HepG2 (cell line): ENCODE data around the gene PRKAR1B. TPM values are rescaled to one million over a fixed set of nuclear protein-coding genes. Genes with fewer than 3 reads are reported as not detected.

ENCODE experiments used
- ATAC-seq: fragments of 200-7000 bp; cut with Tn5 transposase; 3 replicates; pipeline ENCODE4 v1.9.1; 2020; ENCODE audit warnings: mild to moderate bottlenecking, moderate library complexity
- BruUV-seq: library from RNA; stranded (reverse); fragments of 400-500 nt; replicated peaks from 2 replicates; lab custom pipeline; 2021; lab: Mats Ljungman, UMichigan
- CTCF ChIA-PET: fragments of 300-600 bp; formaldehyde crosslinking; extraction: SDS; loops from one replicate; lab custom pipeline; 2021; ENCODE audit warnings: low total read pairs, inconsistent platforms, low intra/inter-chr PET ratio; lab: Yijun Ruan, JAX
- POLR2A ChIA-PET: fragments of 350-600 bp; sonication (Branson Sonifier 250); formaldehyde crosslinking; loops from one replicate; lab custom pipeline; 2020; ENCODE audit warnings: antibody characterized with exemption, inconsistent platforms; lab: Yijun Ruan, JAX
- DNase-seq: peaks from one replicate; pipeline ENCODE4 v3.0.0-alpha.2; 2015; ENCODE audit warnings: low spot score
- FAIRE-seq: peaks from 3 replicates; lab custom pipeline; 2011; peaks lifted over from hg19 to GRCh38; lab: Jason Lieb, UNC
- H2AFZ ChIP-seq: one replicate; pipeline ENCODE4 v1.6.1; 2011; ENCODE audit warnings: low read length, inconsistent platforms
- H3K27ac ChIP-seq: fragments of 300-600 bp; 3 replicates; pipeline ENCODE4 v1.8.0; 2011; ENCODE audit warnings: mixed run types, mild to moderate bottlenecking, mixed read lengths, low read length, inconsistent platforms; ENCODE audit not compliant: insufficient read depth; ENCODE audit errors: extremely low read length
- H3K27me3 ChIP-seq, 2 experiments: fragments of 200-600 bp in 1 of 2; 2 replicates in 1 of 2; 3 replicates in 1 of 2; pipeline versions ENCODE4 v1.6.0 to v1.8.0; 2011; ENCODE audit warnings: low read length in 2 of 2, mild to moderate bottlenecking in 2 of 2, moderate library complexity in 2 of 2, inconsistent platforms in 1 of 2; ENCODE audit not compliant: insufficient read depth in 2 of 2, control insufficient read depth in 1 of 2
- H3K36me3 ChIP-seq, 2 experiments: fragments of 200-600 bp in 1 of 2; replicated peaks in 1 of 2; 2 replicates in 1 of 2; 3 replicates in 1 of 2; pipeline versions ENCODE4 v1.5.1 to v1.8.0; 2011; ENCODE audit warnings: low read length in 2 of 2, inconsistent platforms in 1 of 2; ENCODE audit not compliant: insufficient read depth in 2 of 2, control insufficient read depth in 1 of 2
- H3K4me1 ChIP-seq: 2 replicates; pipeline ENCODE4 v1.5.1; 2012; ENCODE audit warnings: low read length, inconsistent platforms; ENCODE audit not compliant: insufficient read depth
- H3K4me2 ChIP-seq: 2 replicates; pipeline ENCODE4 v1.6.0; 2011; ENCODE audit warnings: low read depth, low read length, inconsistent platforms
- H3K4me3 ChIP-seq, 3 experiments: fragments of 200-600 bp in 1 of 3; sonication (generic), shearing (Covaris generic) in 1 of 3; replicated peaks in 1 of 3; 2 replicates each; pipeline ENCODE4 v1.5.1; 2011 to 2016; ENCODE audit warnings: low read length in 3 of 3, inconsistent platforms in 2 of 3, low read depth in 2 of 3, mild to moderate bottlenecking in 2 of 3, control low read depth in 1 of 3, mixed read lengths in 1 of 3; ENCODE audit not compliant: insufficient read depth in 1 of 3
- H3K79me2 ChIP-seq: one replicate; pipeline ENCODE4 v1.6.1; 2011; ENCODE audit warnings: low read length, inconsistent platforms; ENCODE audit not compliant: insufficient read depth
- H3K9ac ChIP-seq: 2 replicates; pipeline ENCODE4 v1.6.0; 2011; ENCODE audit warnings: mild to moderate bottlenecking, low read depth, low read length, inconsistent platforms; ENCODE audit not compliant: insufficient read depth
- H3K9me3 ChIP-seq: 2 replicates; pipeline ENCODE4 v1.5.1; 2012; ENCODE audit warnings: mild to moderate bottlenecking, low read length
- H4K20me1 ChIP-seq: 2 replicates; pipeline ENCODE4 v1.6.0; 2011; ENCODE audit warnings: inconsistent platforms, mild to moderate bottlenecking, low read length, moderate library complexity; ENCODE audit not compliant: insufficient read depth
- BATF2 ChIP-seq: sonication (generic); formaldehyde crosslinking; IDR thresholded peaks from 2 replicates; pipeline ENCODE4 v1.8.0; 2022; ENCODE audit warnings: mild to moderate bottlenecking, missing genetic modification reagents, moderate library complexity
- CBX1 ChIP-seq: IDR thresholded peaks from one replicate; pipeline ENCODE4 v1.6.1; 2016; ENCODE audit warnings: antibody characterized with exemption, low read depth
- CCAR2 ChIP-seq: fragments of 200-400 bp; formaldehyde crosslinking; optimal IDR thresholded peaks from 2 replicates; pipeline ENCODE3; 2018; ENCODE audit warnings: low read depth, mild to moderate bottlenecking, low read length, moderate library complexity
- CENPBD1 ChIP-seq: sonication (generic); formaldehyde crosslinking; IDR thresholded peaks from 2 replicates; pipeline ENCODE4 v1.8.0; 2022; ENCODE audit warnings: missing genetic modification reagents, low read depth, mild to moderate bottlenecking, borderline replicate concordance
- GATAD2A ChIP-seq: IDR thresholded peaks from 2 replicates; pipeline ENCODE4 v1.6.1; 2016
- GTF2F1 ChIP-seq: fragments of 150-350 bp; IDR thresholded peaks from 2 replicates; pipeline ENCODE4 v1.6.1; 2014; ENCODE audit warnings: low read length
- KLF6 ChIP-seq: IDR thresholded peaks from 2 replicates; pipeline ENCODE4 v1.8.0; 2016; ENCODE audit warnings: missing biosample characterization, missing genetic modification reagents
- LCORL ChIP-seq, 2 experiments: fragments of 450-650 bp in 1 of 2; sonication (generic) in 1 of 2; formaldehyde crosslinking in 1 of 2; IDR thresholded peaks; 2 replicates each; pipeline versions ENCODE4 v1.5.0 to v1.6.1; 2017 to 2020; ENCODE audit warnings: antibody characterized with exemption in 1 of 2, missing genetic modification reagents in 1 of 2
- MAFG ChIP-seq: sonication (generic); formaldehyde crosslinking; IDR thresholded peaks from 2 replicates; pipeline ENCODE4 v1.5.1; 2020; ENCODE audit warnings: mild to moderate bottlenecking, missing genetic modification reagents
- NFYB ChIP-seq: sonication (generic); formaldehyde crosslinking; IDR thresholded peaks from 2 replicates; pipeline ENCODE4 v1.4.0; 2020; ENCODE audit warnings: missing genetic modification reagents
- PHF20 ChIP-seq: sonication (generic); formaldehyde crosslinking; IDR thresholded peaks from 2 replicates; pipeline ENCODE4 v1.5.0; 2020; ENCODE audit warnings: mild to moderate bottlenecking, missing genetic modification reagents
- SATB2 ChIP-seq: sonication (generic); formaldehyde crosslinking; IDR thresholded peaks from 2 replicates; pipeline ENCODE4 v1.5.0; 2020; ENCODE audit warnings: missing genetic modification reagents
- SP4 ChIP-seq: sonication (generic); formaldehyde crosslinking; IDR thresholded peaks from 2 replicates; pipeline ENCODE4 v1.8.1; 2023; ENCODE audit warnings: mild to moderate bottlenecking, missing genetic modification reagents
- ZNF251 ChIP-seq: sonication (generic); formaldehyde crosslinking; IDR thresholded peaks from 2 replicates; pipeline ENCODE4 v1.9.0; 2021; ENCODE audit warnings: mild to moderate bottlenecking, missing genetic modification reagents
- ZNF33B ChIP-seq: sonication (generic); formaldehyde crosslinking; IDR thresholded peaks from 2 replicates; pipeline ENCODE4 v1.5.1; 2020; ENCODE audit warnings: mild to moderate bottlenecking, missing genetic modification reagents
- WGBS: methylation state at CpG from one replicate; pipeline ENCODE4 v1.1.6; 2017; ENCODE audit warnings: low lambda C conversion rate; 5-methylcytosine and 5-hydroxymethylcytosine counted together
- in situ Hi-C: cut with HindIII; loops from 2 replicates; pipeline ENCODE4 v1.10.0; 2017; ENCODE audit warnings: low pct_unique_long_range_greater_than_20kb; ENCODE audit not compliant: extremely low pct_ligation_motif_present
- intact Hi-C: fragments of 100-400 bp; cut with micrococcal nuclease; formaldehyde crosslinking; loops from one replicate; pipeline ENCODE4 v1.10.0; 2022; ENCODE audit not compliant: unreplicated experiment
- polyA plus RNA-seq, 8 experiments: library from polyadenylated mRNA; depleted of rRNA in 3 of 8; stranded (reverse) in 7 of 8; unstranded in 1 of 8; fragments of >200 nt; fragmentation: Illumina TruSeq in 4 of 8; extraction: Trizol in 4 of 8; gene quantifications; 2 replicates each; pipeline versions ENCODE4 v1.2.1 to v1.2.3, GENCODE V29; 2011 to 2016; ENCODE audit warnings: low read depth in 4 of 8, missing spikeins in 1 of 8, mixed read lengths in 1 of 8; ENCODE audit not compliant: insufficient read depth in 1 of 8
- total RNA-seq, 5 experiments: library from RNA; depleted of rRNA; stranded (reverse); fragments of >200 nt; fragmentation: Illumina TruSeq; extraction: Trizol; gene quantifications; 2 replicates each; pipeline ENCODE4 v1.2.3, GENCODE V29; 2016; ENCODE audit warnings: low read depth in 1 of 5

PRKAR1B gene
- total and polyA plus RNA-seq, 2 of the 13 experiments (the other 11 are each of a cell fraction or from before 2014, with no cell fraction given) = 7.9 to 28.2 TPM

GRCh38 chr7:668139-668931 lies 58.7 kb downstream of the PRKAR1B start:
- Histone ChIP-seq H2AFZ (no peak overlapping the region), H3K79me2 (no peaks in the 10 kb centered on the region), H4K20me1 (no peaks in the 10 kb centered on the region), H3K27me3 (no peaks in the 10 kb centered on the region), H3K9ac (no peak overlapping the region), H3K36me3 (peaks cover 2 to 4% of the 10 kb centered on the region in 2 experiments; a peak in 2 of 5 replicates), H3K4me1 (peaks cover 13% of the 10 kb centered on the region), H3K9me3 (no peaks in the 10 kb centered on the region), H3K4me3 (no peak overlapping the region), H3K27ac (no peak overlapping the region), H3K4me2 (no peak overlapping the region)
- WGBS = 95% methylated on average over 13 of the region's 16 CpGs
- intact Hi-C loops (no loop called here), in situ Hi-C loops (no loop called here)
- no TSS peak for BruUV-seq
- ATAC-seq = no peak
- POLR2A ChIA-PET = interaction anchor here (0.5 kb wide), 1 partner anchor 193 kb away, joined by 3 read pairs; no protein-coding TSS in a partner anchor
- CTCF ChIA-PET = no interaction called here
- no peak for FAIRE-seq
- TF ChIP-seq ZNF251 (CRISPR knock-in tag) (no peak), PHF20 (CRISPR knock-in tag) (no peak), MAFG (CRISPR knock-in tag) (no peak), CCAR2 (no peak), GATAD2A (CRISPR knock-in tag) (no peak), CBX1 (no peak), GTF2F1 (no peak), KLF6 (CRISPR knock-in tag) (no peak), BATF2 (no peak), ZNF33B (CRISPR knock-in tag) (no peak), NFYB (no peak), SATB2 (no peak), CENPBD1 (CRISPR knock-in tag) (no peak), LCORL (IDR thresholded peaks at IDR 0.05) (no peak), LCORL (CRISPR knock-in tag; IDR thresholded peaks at IDR 0.05) (no peak), SP4 (CRISPR knock-in tag) (no peak)
- no peak for DNase-seq
